Measurements from ENCODE around the gene MED17. TPM values are rescaled to one million over a fixed set of nuclear protein-coding genes. Genes with fewer than 3 reads are reported as not detected.

Gene MED17
- polyA plus RNA-seq, 1 experiment: 23.1 TPM

GRCh38 chr11:93737904-93738612 is 46.0 kb upstream of the MED17 start:
- Histone ChIP-seq H3K27ac (ENCODE audit: low read depth, low read length) (no peak overlapping the region), H3K9me3 (ENCODE audit: control insufficient read depth, insufficient read depth, low read length) (no peaks in the 10 kb centered on the region; the same call in 1 of the 2 replicates), H3K27me3 (ENCODE audit: control insufficient read depth, insufficient read depth, low read length) (no peaks in the 10 kb centered on the region), H3K4me3 (ENCODE audit: low read depth, low read length) (peak overlapping the region; percentile 74)
- DNase-seq (ENCODE audit: low read depth, low spot score): no peak
- POLR2A ChIA-PET: interaction anchor here (5.0 kb wide), 1 partner anchor 46 kb away, joined by 80 read pairs; the partner anchor contains the start of gene MED17
- no peak for TF ChIP-seq CTCF (IDR thresholded peaks at IDR 0.05; ENCODE audit: low read depth, low read length)
- CTCF ChIA-PET: interaction anchor here (0.6 to 1.2 kb wide), 2 partner anchors 13 to 46 kb away, joined by 4 to 5 read pairs; partner anchors contain the start of gene MED17

GRCh38 chr11:93738647-93739081 is 45.4 kb upstream of the MED17 start:
- CTCF ChIA-PET: interaction anchor here (1.2 kb wide), 1 partner anchor 45 kb away, joined by 4 read pairs; the partner anchor contains the start of gene MED17
- DNase-seq (ENCODE audit: low read depth, low spot score): no peak
- TF ChIP-seq CTCF (IDR thresholded peaks at IDR 0.05; ENCODE audit: low read depth, low read length): no peak
- H3K27me3 ChIP-seq (ENCODE audit: control insufficient read depth, insufficient read depth, low read length): no peaks in the 10 kb centered on the region
- H3K4me3 ChIP-seq (ENCODE audit: low read depth, low read length): peak overlapping the region; percentile 74
- POLR2A ChIA-PET: interaction anchor here (0.5 to 5.0 kb wide), 2 partner anchors 24 to 45 kb away, joined by 3 to 80 read pairs; partner anchors contain the start of gene MED17
- no peaks in the 10 kb centered on the region; the same call in 1 of the 2 replicates for H3K9me3 ChIP-seq (ENCODE audit: control insufficient read depth, insufficient read depth, low read length)
- H3K27ac ChIP-seq (ENCODE audit: low read depth, low read length): no peak overlapping the region

- CTCF ChIA-PET: interaction anchor here (1.0 kb wide), 1 partner anchor 765 kb away, joined by 5 read pairs; no protein-coding TSS in a partner anchor
- no peak for DNase-seq (ENCODE audit: low read depth, low spot score)
Measured at GRCh38 chr11:93740031-93740729, 43.9 kb upstream of the MED17 start.

GRCh38 chr11:93740730-93741093 is 43.4 kb upstream of the MED17 start:
- TF ChIP-seq CTCF (IDR thresholded peaks at IDR 0.05; ENCODE audit: low read depth, low read length): no peak

More at GRCh38 chr11:93740031-93740729, 43.9 kb upstream of the MED17 start:
- peak overlapping the region; percentile 74 for H3K4me3 ChIP-seq (ENCODE audit: low read depth, low read length)
- no peaks in the 10 kb centered on the region for H3K27me3 ChIP-seq (ENCODE audit: control insufficient read depth, insufficient read depth, low read length)
- peak overlapping the region; percentile 47 for H3K27ac ChIP-seq (ENCODE audit: low read depth, low read length)
- no peak for TF ChIP-seq CTCF (IDR thresholded peaks at IDR 0.05; ENCODE audit: low read depth, low read length)
- POLR2A ChIA-PET: interaction anchor here (0.7 to 5.0 kb wide), 10 partner anchors 9 to 814 kb away, joined by 3 to 80 read pairs (median 11); partner anchors contain the start of gene MED17
- no peaks in the 10 kb centered on the region; the same call in 1 of the 2 replicates for H3K9me3 ChIP-seq (ENCODE audit: control insufficient read depth, insufficient read depth, low read length)

More at GRCh38 chr11:93740730-93741093, 43.4 kb upstream of the MED17 start:
- H3K4me3 ChIP-seq (ENCODE audit: low read depth, low read length): peak overlapping the region; percentile 74
- POLR2A ChIA-PET: interaction anchor here (0.7 to 5.0 kb wide), 10 partner anchors 9 to 236 kb away, joined by 3 to 80 read pairs (median 10); partner anchors contain the start of gene MED17
- CTCF ChIA-PET: interaction anchor here (1.0 kb wide), 1 partner anchor 765 kb away, joined by 5 read pairs; no protein-coding TSS in a partner anchor
- peak overlapping the region; percentile 87 for H3K27ac ChIP-seq (ENCODE audit: low read depth, low read length)
- no peaks in the 10 kb centered on the region for H3K27me3 ChIP-seq (ENCODE audit: control insufficient read depth, insufficient read depth, low read length)
- no peaks in the 10 kb centered on the region; the same call in 1 of the 2 replicates for H3K9me3 ChIP-seq (ENCODE audit: control insufficient read depth, insufficient read depth, low read length)
- DNase-seq (ENCODE audit: low read depth, low spot score): no peak
